ENCODE data around the gene AKT3.
"Not testable (repeated sequence)": the region's sequence is repeated elsewhere in the genome, so short reads cannot be mapped to it uniquely, and the experiment has no call there.

AKT3 gene

GRCh38 chr1:243841507-243841906 lies 8.5 kb downstream of the AKT3 start:
- DNase-seq: no peak

- no peak for DNase-seq
Measured at GRCh38 chr1:243837907-243838535, 12.0 kb downstream of the AKT3 start.

GRCh38 chr1:243834130-243834529 lies 15.9 kb downstream of the AKT3 start:
- DNase-seq: no peak

GRCh38 chr1:243831463-243831862 lies 18.6 kb downstream of the AKT3 start:
- no peak for DNase-seq

- DNase-seq: no peak
Measured at GRCh38 chr1:243827206-243827605, 22.8 kb downstream of the AKT3 start.

DNA sequence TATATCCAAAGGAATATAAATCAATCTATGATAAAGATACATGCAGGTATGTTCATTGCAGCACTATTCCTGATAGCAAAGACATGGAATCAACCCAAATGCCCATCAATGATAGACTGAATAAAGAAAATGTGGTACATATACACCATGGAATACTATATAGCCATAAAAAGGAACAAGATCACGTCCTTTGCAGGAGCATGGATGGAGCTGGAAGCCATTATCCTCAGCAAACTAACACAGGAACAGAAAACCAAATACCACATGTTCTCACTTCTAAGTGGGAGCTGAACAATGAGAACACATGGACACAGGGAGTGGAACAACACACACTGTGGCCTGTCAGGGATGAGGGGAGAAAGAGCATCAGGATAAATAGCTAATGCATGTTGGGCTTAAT lies 25.1 kb downstream of the AKT3 start:
- not testable (repeated sequence) for DNase-seq

DNA sequence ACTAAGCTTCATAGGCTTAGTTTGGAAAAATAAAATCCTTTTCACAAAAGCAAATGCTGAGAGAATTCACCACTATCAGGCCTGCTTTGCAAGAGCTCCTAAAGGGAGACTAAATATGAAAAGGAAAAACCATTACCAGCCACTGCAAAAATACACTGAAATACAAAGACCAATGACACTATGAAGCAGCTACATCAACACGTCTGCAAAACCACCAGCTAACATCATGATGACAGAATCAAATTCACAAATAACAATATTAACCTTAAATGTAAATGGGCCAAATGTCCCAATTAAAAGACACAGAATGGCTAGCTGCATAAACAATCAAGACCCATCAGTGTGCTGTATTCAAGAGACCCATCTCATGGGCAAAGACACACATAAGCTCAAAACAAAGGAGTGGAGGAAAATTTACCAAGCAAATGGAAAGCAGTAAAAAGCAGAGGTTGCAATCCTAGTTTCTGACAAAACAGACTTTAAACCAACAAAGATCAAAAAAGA lies 28.8 kb downstream of the AKT3 start:
- no peak for DNase-seq

GRCh38 chr1:243819438-243819839 lies 30.6 kb downstream of the AKT3 start:
- DNase-seq: no peak

GRCh38 chr1:243818978-243819377 lies 31.1 kb downstream of the AKT3 start:
- no peak for DNase-seq

- peak; percentile 15 for DNase-seq
Measured at GRCh38 chr1:243814718-243815117, 35.3 kb downstream of the AKT3 start.

DNA sequence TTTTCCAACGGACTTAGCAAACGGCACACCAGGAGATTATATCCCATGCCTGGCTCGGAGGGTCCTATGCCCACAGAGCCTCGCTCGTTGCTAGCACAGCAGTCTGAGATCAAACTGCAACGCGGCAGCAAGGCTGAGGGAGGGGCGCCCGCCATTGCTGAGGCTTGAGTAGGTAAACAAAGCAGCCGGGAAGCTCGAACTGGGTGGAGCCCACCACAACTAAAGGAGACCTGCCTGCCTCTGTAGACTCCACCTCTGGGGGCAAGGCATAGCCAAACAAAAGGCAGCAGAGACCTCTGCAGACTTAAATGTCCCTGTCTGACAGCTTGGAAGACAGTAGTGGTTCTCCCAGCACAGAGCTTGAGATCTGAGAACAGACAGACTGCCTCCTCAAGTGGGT lies 42.7 kb downstream of the AKT3 start:
- DNase-seq: not testable (repeated sequence)

GRCh38 chr1:243806310-243806709 lies 43.7 kb downstream of the AKT3 start:
- DNase-seq: no peak

DNA sequence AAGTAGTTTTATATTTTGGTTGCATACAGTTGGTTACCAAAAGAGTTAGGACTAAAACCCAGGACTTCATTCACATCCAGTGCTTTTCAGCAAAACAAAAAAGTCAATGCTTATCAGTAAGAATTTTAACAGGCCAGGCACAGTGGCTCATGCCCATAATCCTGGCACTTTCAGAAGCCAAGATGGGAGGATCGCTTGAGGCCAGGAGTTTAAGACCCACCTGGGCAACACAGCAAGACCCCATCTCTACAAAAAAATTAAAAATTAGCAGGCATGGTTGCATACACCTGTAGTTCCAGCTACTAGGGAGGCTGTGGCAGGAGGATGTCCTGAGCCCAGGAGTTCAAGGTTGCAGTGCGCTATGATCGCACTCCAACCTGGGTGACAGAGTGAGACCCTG lies 47.3 kb downstream of the AKT3 start:
- no peak for DNase-seq

- peak; percentile 46 for DNase-seq
Measured at GRCh38 chr1:243801378-243801777, 48.7 kb downstream of the AKT3 start.

- no peak for DNase-seq
Measured at GRCh38 chr1:243799908-243800307, 50.1 kb downstream of the AKT3 start.

DNA sequence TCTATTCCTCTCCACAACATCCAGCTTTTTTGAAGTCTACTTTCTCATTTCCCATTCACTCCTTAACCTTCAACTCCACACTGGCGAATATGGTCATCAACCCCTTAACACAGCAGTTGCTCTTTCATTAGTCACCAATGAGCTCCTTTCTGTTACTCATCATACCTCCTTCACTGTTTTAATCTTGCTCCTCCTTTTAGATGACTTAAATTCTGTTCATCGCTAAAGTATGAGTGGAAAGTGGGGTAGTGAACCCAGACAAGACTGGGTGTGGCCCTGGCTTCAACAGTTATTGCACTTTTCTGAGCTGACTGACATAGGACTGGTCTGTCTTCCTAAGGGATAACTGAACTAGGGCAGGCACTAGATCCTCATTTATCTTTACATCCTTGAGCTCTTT lies 51.3 kb downstream of the AKT3 start:
- DNase-seq: no peak

DNA sequence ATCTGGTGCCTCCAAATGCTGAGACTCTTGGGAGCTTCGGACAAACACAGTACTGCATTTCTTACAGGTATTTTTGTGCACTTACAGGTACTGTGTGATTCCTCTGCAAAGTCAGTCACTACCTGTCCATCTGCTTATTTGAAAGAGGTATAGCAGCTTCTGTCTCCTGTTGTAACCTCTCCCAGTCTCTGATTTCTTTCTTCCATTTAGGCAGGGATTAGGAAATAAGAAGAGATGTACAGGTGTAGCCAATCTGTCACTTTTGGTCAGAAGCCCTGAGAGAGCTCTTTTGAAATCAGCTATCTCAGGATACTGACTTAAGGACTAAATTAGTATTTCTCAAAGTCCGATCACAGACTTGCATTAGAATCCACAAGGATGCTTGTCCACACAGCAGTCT lies 54.0 kb downstream of the AKT3 start:
- no peak for DNase-seq

DNA sequence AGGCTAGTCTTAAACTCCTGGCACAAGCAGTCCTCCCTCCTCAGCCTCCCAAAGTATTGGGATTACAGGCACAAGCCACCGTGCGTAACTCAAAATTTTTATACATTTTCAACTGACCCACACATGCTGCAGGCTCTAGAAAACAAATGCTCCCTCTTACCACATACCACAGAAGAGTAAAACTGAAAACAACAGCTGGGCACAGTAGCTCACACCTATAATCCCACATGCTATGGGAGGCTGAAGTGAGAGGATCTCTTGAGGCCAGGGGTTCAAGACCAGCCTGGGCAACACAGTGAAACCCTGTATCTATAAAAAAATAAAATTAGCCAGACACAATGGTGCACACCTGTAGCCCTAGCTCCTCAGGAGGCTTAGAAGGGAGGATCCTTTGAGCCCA lies 56.7 kb downstream of the AKT3 start:
- DNase-seq: no peak

DNA sequence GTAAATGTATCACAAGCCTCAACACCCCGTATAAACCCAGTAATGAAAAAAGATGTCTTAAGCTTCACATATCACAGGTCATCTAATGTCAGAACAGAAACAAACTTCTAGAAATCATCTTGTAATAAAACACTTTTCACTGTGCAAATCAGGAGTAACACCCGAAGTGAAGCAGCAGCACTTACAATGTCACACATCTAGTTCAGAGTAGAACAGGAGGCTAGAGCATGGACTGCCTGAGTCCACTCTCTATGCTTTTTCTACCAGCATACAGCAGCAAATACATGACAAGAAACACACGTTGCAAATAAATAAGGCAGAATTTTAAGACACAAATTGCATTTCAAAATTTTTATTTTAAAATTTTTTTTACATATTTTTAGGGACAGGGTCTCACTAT lies 57.2 kb downstream of the AKT3 start:
- DNase-seq: no peak

- no peak for DNase-seq
Measured at GRCh38 chr1:243792401-243792800, 57.6 kb downstream of the AKT3 start.

DNA sequence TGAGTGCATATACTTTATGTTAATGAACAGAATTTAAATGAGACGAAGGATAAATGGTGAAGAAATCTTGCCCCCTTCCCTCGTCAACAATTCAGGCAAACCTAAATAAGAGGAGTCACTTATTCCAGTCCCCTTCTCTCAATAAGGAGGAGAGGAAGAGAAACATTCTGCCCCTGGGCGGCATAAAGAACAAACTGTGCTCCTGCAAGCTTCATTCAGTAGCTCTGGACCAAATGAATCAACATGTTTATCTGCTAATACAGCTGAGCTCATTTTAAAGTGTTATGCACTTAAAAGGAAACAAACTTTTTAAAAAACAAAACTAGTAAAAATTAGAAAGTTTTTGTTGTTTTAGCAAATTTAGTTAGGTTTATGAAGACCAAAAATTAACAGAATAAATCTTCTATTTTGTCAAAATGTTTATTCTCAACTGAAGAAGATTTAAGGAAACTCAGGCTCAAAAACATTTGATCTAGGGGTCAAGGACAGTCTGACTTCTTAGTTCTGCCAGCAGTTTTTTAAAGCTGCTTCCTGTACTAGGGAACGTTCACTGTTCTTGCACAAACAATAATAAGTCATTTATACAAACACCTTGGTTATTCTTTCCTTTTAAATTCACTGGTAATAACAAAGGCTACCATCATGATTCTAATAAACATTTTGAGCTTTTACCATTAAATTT lies 58.3 kb downstream of the AKT3 start:
- DNase-seq: no peak

- DNase-seq: no peak
Measured at GRCh38 chr1:243790404-243790803, 59.6 kb downstream of the AKT3 start.

GRCh38 chr1:243786531-243786930 lies 63.5 kb downstream of the AKT3 start:
- no peak for DNase-seq

DNA sequence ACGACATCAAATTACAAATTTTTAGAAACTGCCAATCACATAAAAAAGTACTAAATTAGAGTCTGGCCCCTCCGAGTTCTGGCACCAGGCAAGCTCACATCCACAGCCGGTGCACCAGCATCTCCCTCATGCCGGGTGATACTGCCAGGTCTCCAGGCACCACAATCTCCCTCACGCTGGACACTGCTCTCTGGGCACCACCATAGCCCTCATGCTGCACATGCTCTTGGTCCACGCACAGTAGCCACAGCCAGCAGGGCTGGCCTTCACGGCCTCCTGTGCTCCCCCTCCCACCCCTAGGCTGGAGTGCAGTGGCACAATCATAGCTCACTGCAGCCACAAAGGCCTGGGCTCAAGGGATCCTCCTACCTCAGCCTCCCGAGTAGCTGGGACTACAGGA lies 65.5 kb downstream of the AKT3 start:
- DNase-seq: no peak

- no peak for DNase-seq
Measured at GRCh38 chr1:243783714-243784113, 66.3 kb downstream of the AKT3 start.

All from NCI-H69 (cell line).